Loucy (cell line): Measurements from ENCODE around the gene AGRN.

Experiments
- H2AFZ ChIP-seq: fragments of 200-600 bp; sonication (generic); 2 replicates; pipeline ENCODE4 v1.6.0; 2016; ENCODE audit warnings: antibody characterized with exemption, mild to moderate bottlenecking, low read length, moderate library complexity
- H3F3A ChIP-seq: fragments of 200-600 bp; 2 replicates; pipeline ENCODE4 v1.6.0; 2016; ENCODE audit warnings: antibody characterized with exemption, low read depth, mild to moderate bottlenecking
- H3K27me3 ChIP-seq: fragments of 200-600 bp; sonication (generic); 2 replicates; pipeline ENCODE4 v1.6.1; 2014; ENCODE audit warnings: low read length, mild to moderate bottlenecking; ENCODE audit not compliant: insufficient read depth, poor library complexity, severe bottlenecking
- H3K36me3 ChIP-seq: fragments of 200-600 bp; sonication (generic); 2 replicates; pipeline ENCODE4 v1.6.1; 2016; ENCODE audit warnings: low read length; ENCODE audit not compliant: insufficient read depth
- H3K4me1 ChIP-seq: fragments of 200-600 bp; sonication (generic); 2 replicates; pipeline ENCODE4 v1.5.1; 2014; ENCODE audit warnings: low read length, mild to moderate bottlenecking; ENCODE audit not compliant: insufficient read depth, poor library complexity, severe bottlenecking
- H3K4me2 ChIP-seq: fragments of 200-600 bp; sonication (generic); 2 replicates; pipeline ENCODE4 v1.6.0; 2014; ENCODE audit warnings: antibody characterized with exemption, low read length, low read depth, mild to moderate bottlenecking; ENCODE audit not compliant: poor library complexity, severe bottlenecking
- H3K4me3 ChIP-seq: fragments of 200-600 bp; sonication (generic); 2 replicates; pipeline ENCODE4 v1.5.1; 2014; ENCODE audit warnings: low read length, mild to moderate bottlenecking, mixed read lengths; ENCODE audit not compliant: poor library complexity, severe bottlenecking
- H3K79me2 ChIP-seq: fragments of 200-600 bp; sonication (generic); 2 replicates; pipeline ENCODE4 v1.6.1; 2014; ENCODE audit warnings: low read length; ENCODE audit not compliant: insufficient read depth
- H3K9ac ChIP-seq: fragments of 200-600 bp; sonication (generic); 2 replicates; pipeline ENCODE4 v1.6.0; 2014; ENCODE audit warnings: mild to moderate bottlenecking, low read depth, low read length, moderate library complexity; ENCODE audit not compliant: poor library complexity, severe bottlenecking
- H3K9me2 ChIP-seq: fragments of 200-600 bp; sonication (generic); replicated peaks from 2 replicates; pipeline ENCODE4 v1.6.1; 2016; ENCODE audit warnings: low read depth, low read length, mixed read lengths
- H3K9me3 ChIP-seq: fragments of 200-600 bp; sonication (generic); 2 replicates; pipeline ENCODE4 v1.6.1; 2014; ENCODE audit warnings: mild to moderate bottlenecking, antibody characterized with exemption, low read length, low read depth; ENCODE audit not compliant: insufficient read depth
- H4K20me1 ChIP-seq: fragments of 200-600 bp; sonication (generic); 2 replicates; pipeline ENCODE4 v1.6.0; 2014; ENCODE audit warnings: antibody characterized with exemption, low read length, mild to moderate bottlenecking; ENCODE audit not compliant: insufficient read depth, poor library complexity, severe bottlenecking
- CTCF ChIP-seq: fragments of 200-600 bp; sonication (generic); conservative IDR thresholded peaks from 2 replicates; pipeline ENCODE4 v1.5.1; 2014; ENCODE audit warnings: mild to moderate bottlenecking, antibody characterized with exemption, low read length
- EZH2phosphoT487 ChIP-seq: fragments of 200-600 bp; IDR thresholded peaks from 2 replicates; pipeline ENCODE4 v1.6.1; 2018; ENCODE audit warnings: antibody characterized with exemption, mild to moderate bottlenecking, moderate library complexity, borderline replicate concordance

Gene AGRN

GRCh38 chr1:982765-983436 lies 37.0 kb upstream of the AGRN start:
- H3K36me3 ChIP-seq: no peaks in the 10 kb centered on the region
- H3K4me1 ChIP-seq: no peaks in the 10 kb centered on the region
- H3K9ac ChIP-seq: no peak overlapping the region
- no peaks in the 10 kb centered on the region for H3K79me2 ChIP-seq
- H3F3A ChIP-seq: no peaks in the 10 kb centered on the region
- TF ChIP-seq EZH2phosphoT487 (no peak), CTCF (no peak)
- no peaks in the 10 kb centered on the region for H3K9me2 ChIP-seq
- H3K4me2 ChIP-seq: no peak overlapping the region
- H2AFZ ChIP-seq: no peak overlapping the region
- no peak overlapping the region for H3K4me3 ChIP-seq
- no peaks in the 10 kb centered on the region for H3K27me3 ChIP-seq
- no peaks in the 10 kb centered on the region for H4K20me1 ChIP-seq
- no peaks in the 10 kb centered on the region for H3K9me3 ChIP-seq

GRCh38 chr1:983798-984475 lies 36.0 kb upstream of the AGRN start:
- no peaks in the 10 kb centered on the region for H3K27me3 ChIP-seq
- H3K4me3 ChIP-seq: no peak overlapping the region

GRCh38 chr1:984476-984814 lies 35.5 kb upstream of the AGRN start:
- Histone ChIP-seq H3K36me3 (no peaks in the 10 kb centered on the region), H3F3A (no peaks in the 10 kb centered on the region), H3K4me1 (no peaks in the 10 kb centered on the region), H3K4me2 (no peak overlapping the region), H4K20me1 (no peaks in the 10 kb centered on the region), H3K79me2 (no peaks in the 10 kb centered on the region), H3K4me3 (no peak overlapping the region), H3K9me3 (no peaks in the 10 kb centered on the region), H3K9me2 (no peaks in the 10 kb centered on the region), H2AFZ (no peak overlapping the region), H3K9ac (no peak overlapping the region), H3K27me3 (no peaks in the 10 kb centered on the region)
- TF ChIP-seq EZH2phosphoT487 (no peak), CTCF (no peak; the same call in 1 of the 2 replicates)

More at GRCh38 chr1:983798-984475, 36.0 kb upstream of the AGRN start:
- Histone ChIP-seq H2AFZ (no peak overlapping the region), H3K9me3 (no peaks in the 10 kb centered on the region), H3K36me3 (no peaks in the 10 kb centered on the region), H4K20me1 (no peaks in the 10 kb centered on the region), H3K9me2 (no peaks in the 10 kb centered on the region), H3K4me1 (no peaks in the 10 kb centered on the region), H3K79me2 (no peaks in the 10 kb centered on the region), H3K9ac (no peak overlapping the region), H3F3A (no peaks in the 10 kb centered on the region), H3K4me2 (no peak overlapping the region)
- TF ChIP-seq EZH2phosphoT487 (no peak), CTCF (peak; percentile 77)
